H1 (cell line): ENCODE data around the gene SH3BP2. TPM values are rescaled to one million over a fixed set of nuclear protein-coding genes. Genes with fewer than 3 reads are reported as not detected.

Experiments
- CTCF ChIA-PET: fragments of 300-600 bp; sonication (Branson Sonifier 250); formaldehyde crosslinking; loops from one replicate; lab custom pipeline; 2021; ENCODE audit not compliant: partially characterized antibody; lab: Charles Lee
- POLR2A ChIA-PET: fragments of 300-600 bp; sonication (Branson Sonifier 250); formaldehyde crosslinking; loops from one replicate; lab custom pipeline; 2021; ENCODE audit warnings: inconsistent platforms; ENCODE audit not compliant: partially characterized antibody; lab: Charles Lee
- DNase-seq, 2 experiments: peaks; one replicate each; pipeline versions ENCODE4 v3.0.0 to v3.0.0-alpha.2; 2010 to 2022; ENCODE audit warnings: low spot score in 2 of 2, low read depth in 1 of 2, mixed read lengths in 1 of 2
- FAIRE-seq: peaks from 2 replicates; lab custom pipeline; 2011; peaks lifted over from hg19 to GRCh38; lab: Jason Lieb, UNC
- H2AFZ ChIP-seq: 2 replicates; pipeline ENCODE4 v1.8.1; 2012; ENCODE audit warnings: low read length, inconsistent platforms
- H2AK5ac ChIP-seq: 2 replicates; pipeline ENCODE4 v1.6.1; 2013; ENCODE audit warnings: low read depth, low read length
- H2BK120ac ChIP-seq: replicated peaks from 2 replicates; pipeline ENCODE3; 2013; ENCODE audit warnings: low read depth, low read length, inconsistent platforms
- H2BK12ac ChIP-seq: 2 replicates; pipeline ENCODE4 v1.6.1; 2013; ENCODE audit warnings: low read depth, low read length
- H2BK15ac ChIP-seq: 2 replicates; pipeline ENCODE4 v1.6.1; 2013; ENCODE audit warnings: low read length
- H2BK20ac ChIP-seq: 2 replicates; pipeline ENCODE4 v1.6.1; 2013; ENCODE audit warnings: low read length
- H2BK5ac ChIP-seq: 2 replicates; pipeline ENCODE4 v1.6.1; 2013; ENCODE audit warnings: low read depth, low read length
- H3K14ac ChIP-seq: 2 replicates; pipeline ENCODE4 v1.6.1; 2013; ENCODE audit warnings: inconsistent platforms; ENCODE audit not compliant: insufficient read length
- H3K18ac ChIP-seq: 2 replicates; pipeline ENCODE4 v1.6.1; 2013; ENCODE audit warnings: low read length; ENCODE audit errors: extremely low read depth
- H3K23ac ChIP-seq: 2 replicates; pipeline ENCODE4 v1.6.1; 2013; ENCODE audit warnings: inconsistent platforms; ENCODE audit not compliant: insufficient read length
- H3K23me2 ChIP-seq: 2 replicates; pipeline ENCODE4 v1.6.1; 2013; ENCODE audit warnings: low read depth, low read length
- H3K27ac ChIP-seq: 2 replicates; pipeline ENCODE4 v1.6.1; 2011; ENCODE audit warnings: low read depth, low read length, inconsistent platforms
- H3K27me3 ChIP-seq, 4 experiments: replicated peaks in 1 of 4; 1 replicate in 1 of 4; 2 replicates in 3 of 4; pipeline versions ENCODE4 v1.6.1 to v1.8.1; 2011 to 2013; ENCODE audit warnings: low read length in 3 of 4, mild to moderate bottlenecking in 3 of 4, inconsistent platforms in 2 of 4, mixed read lengths in 2 of 4, moderate library complexity in 1 of 4; ENCODE audit not compliant: control insufficient read depth in 3 of 4, insufficient read depth in 3 of 4; ENCODE audit errors: extremely low read depth in 1 of 4
- H3K36me3 ChIP-seq, 4 experiments: 2 replicates each; pipeline versions ENCODE4 v1.6.1 to v1.8.1; 2011 to 2013; ENCODE audit warnings: mild to moderate bottlenecking in 4 of 4, low read length in 3 of 4, moderate library complexity in 2 of 4, control low read depth in 1 of 4, inconsistent platforms in 1 of 4; ENCODE audit not compliant: insufficient read depth in 4 of 4, control insufficient read depth in 2 of 4
- H3K4ac ChIP-seq: replicated peaks from 2 replicates; pipeline ENCODE3; 2013; ENCODE audit warnings: low read length, low read depth, mixed read lengths, inconsistent platforms; ENCODE audit not compliant: insufficient read length
- H3K4me1 ChIP-seq, 4 experiments: replicated peaks in 1 of 4; 1 replicate in 1 of 4; 2 replicates in 3 of 4; pipeline versions ENCODE4 v1.6.1 to v1.8.1; 2011 to 2013; ENCODE audit warnings: low read length in 3 of 4, inconsistent platforms in 2 of 4, mixed read lengths in 1 of 4; ENCODE audit not compliant: insufficient read depth in 4 of 4, control insufficient read depth in 3 of 4
- H3K4me2 ChIP-seq, 2 experiments: 2 replicates each; pipeline versions ENCODE4 v1.6.1 to v1.8.1; 2011 to 2013; ENCODE audit warnings: low read depth in 2 of 2, low read length in 2 of 2, control low read depth in 1 of 2, inconsistent platforms in 1 of 2, mild to moderate bottlenecking in 1 of 2; ENCODE audit not compliant: insufficient read depth in 1 of 2
- H3K4me3 ChIP-seq, 4 experiments: fragments of 200-600, 300-600 bp in 1 of 4; sonication (generic), shearing (Covaris generic), sonication (Bioruptor Twin) in 1 of 4; 2 replicates each; pipeline versions ENCODE4 v1.5.1 to v1.8.1; 2011 to 2016; ENCODE audit warnings: low read length in 4 of 4, low read depth in 3 of 4, control low read depth in 2 of 4, inconsistent platforms in 2 of 4, mild to moderate bottlenecking in 2 of 4, mixed read lengths in 1 of 4, moderate library complexity in 1 of 4; ENCODE audit not compliant: insufficient read depth in 2 of 4; ENCODE audit errors: extremely low read depth in 1 of 4
- H3K56ac ChIP-seq: replicated peaks from 2 replicates; pipeline ENCODE3; 2013; ENCODE audit warnings: low read depth, mild to moderate bottlenecking, mixed read lengths, low read length, inconsistent platforms; ENCODE audit not compliant: insufficient read length
- H3K79me1 ChIP-seq: 2 replicates; pipeline ENCODE4 v1.6.1; 2013; ENCODE audit warnings: low read depth, low read length, control low read depth
- H3K79me2 ChIP-seq, 2 experiments: 2 replicates each; pipeline versions ENCODE4 v1.6.1 to v1.8.1; 2012 to 2013; ENCODE audit warnings: low read length in 2 of 2, mild to moderate bottlenecking in 2 of 2, inconsistent platforms in 1 of 2; ENCODE audit not compliant: insufficient read depth in 2 of 2, control insufficient read depth in 1 of 2
- H3K9ac ChIP-seq, 4 experiments: replicated peaks in 1 of 4; 1 replicate in 1 of 4; 2 replicates in 3 of 4; pipeline versions ENCODE4 v1.6.1 to v1.8.1; 2011 to 2013; ENCODE audit warnings: low read depth in 3 of 4, low read length in 3 of 4, control low read depth in 2 of 4, mild to moderate bottlenecking in 2 of 4, moderate library complexity in 2 of 4, inconsistent platforms in 1 of 4; ENCODE audit errors: extremely low read depth in 1 of 4
- H3K9me3 ChIP-seq, 2 experiments: 2 replicates each; pipeline versions ENCODE4 v1.6.1 to v1.8.1; 2012 to 2013; ENCODE audit warnings: mild to moderate bottlenecking in 2 of 2, moderate library complexity in 2 of 2, control low read depth in 1 of 2, inconsistent platforms in 1 of 2, low read depth in 1 of 2, low read length in 1 of 2, mixed read lengths in 1 of 2; ENCODE audit not compliant: insufficient read depth in 2 of 2
- H4K20me1 ChIP-seq, 2 experiments: replicated peaks in 1 of 2; 2 replicates each; pipeline versions ENCODE3 to v1.8.1; 2011 to 2013; ENCODE audit warnings: inconsistent platforms in 2 of 2, low read length in 2 of 2, mild to moderate bottlenecking in 1 of 2; ENCODE audit not compliant: insufficient read depth in 2 of 2, control insufficient read depth in 1 of 2
- H4K5ac ChIP-seq: 2 replicates; pipeline ENCODE4 v1.6.1; 2013; ENCODE audit warnings: low read length, low read depth, mixed read lengths, inconsistent platforms; ENCODE audit not compliant: insufficient read length
- H4K8ac ChIP-seq: 2 replicates; pipeline ENCODE4 v1.8.0; 2013; ENCODE audit warnings: mild to moderate bottlenecking, moderate library complexity, low read length, inconsistent platforms; ENCODE audit not compliant: insufficient read depth; ENCODE audit errors: extremely low read depth
- H4K91ac ChIP-seq: replicated peaks from 2 replicates; pipeline ENCODE3; 2013; ENCODE audit warnings: low read length, mixed read lengths, inconsistent platforms; ENCODE audit not compliant: insufficient read length
- GABPA ChIP-seq: IDR thresholded peaks from 2 replicates; pipeline ENCODE4 v1.6.1; 2011; ENCODE audit warnings: mild to moderate bottlenecking, low read length, moderate library complexity, borderline replicate concordance; ENCODE audit not compliant: insufficient read depth
- HDAC2 ChIP-seq, 2 experiments: fragments of 300-600 bp in 1 of 2; sonication (generic) in 1 of 2; IDR thresholded peaks; 2 replicates each; pipeline ENCODE4 v1.6.1; 2011 to 2012; ENCODE audit warnings: low read depth in 2 of 2, low read length in 2 of 2, mild to moderate bottlenecking in 2 of 2, moderate library complexity in 2 of 2, borderline replicate concordance in 1 of 2, inconsistent platforms in 1 of 2
- SIRT6 ChIP-seq: IDR thresholded peaks from one replicate; pipeline ENCODE4 v1.7.1; 2012; ENCODE audit warnings: low read length, inconsistent platforms
- SUZ12 ChIP-seq: fragments of 200-600 bp; sonication (generic); IDR thresholded peaks from 2 replicates; pipeline ENCODE4 v1.6.1; 2012; ENCODE audit warnings: mild to moderate bottlenecking, inconsistent platforms, low read length, moderate library complexity, mixed read lengths
- YY1 ChIP-seq: IDR thresholded peaks from 2 replicates; pipeline ENCODE4 v1.6.1; 2011; ENCODE audit warnings: low read depth, mild to moderate bottlenecking, low read length
- WGBS, 2 experiments: shearing (Covaris generic) in 1 of 2; methylation state at CpG; one replicate each; pipeline versions ENCODE4 v1.1.6 to v1.1.7; 2013 to 2015; ENCODE audit warnings: low lambda C conversion rate in 2 of 2, mixed read lengths in 2 of 2, inconsistent platforms in 1 of 2, low coverage in 1 of 2, missing lambda C conversion rate in 1 of 2; ENCODE audit not compliant: insufficient replicate concordance in 2 of 2, insufficient coverage in 1 of 2, insufficient read length in 1 of 2; ENCODE audit errors: extremely low coverage in 1 of 2, missing lambda C conversion rate in 1 of 2; 5-methylcytosine and 5-hydroxymethylcytosine counted together
- polyA plus RNA-seq, 7 experiments: library from polyadenylated mRNA; depleted of rRNA in 3 of 7; stranded (reverse) in 5 of 7; unstranded in 2 of 7; fragments of >200 nt in 5 of 7; fragments of 200-250 nt in 2 of 7; gene quantifications; 1 replicate in 5 of 7; 2 replicates in 1 of 7; 4 replicates in 1 of 7; pipeline versions ENCODE4 v1.2.1 to v1.2.3, GENCODE V29; 2011 to 2013; ENCODE audit warnings: missing spikeins in 2 of 7, mixed read lengths in 2 of 7
- total RNA-seq: library from RNA; stranded (reverse); fragmentation: NEBNext Ultra II Directional; extraction: Animal tissue kit (Norgen Biotek cat#: 25700); gene quantifications from 2 replicates; pipeline ENCODE4 v1.2.1, GENCODE V29; 2021
- TF ChIP-seq, protein P1 (sequence below): IDR thresholded peaks from 2 replicates; pipeline ENCODE4 v1.6.1; 2012; ENCODE audit warnings: low read length, inconsistent platforms

Gene SH3BP2
- total and polyA plus RNA-seq, 2 of the 8 experiments (the other 6 are each of a cell fraction or from before 2014, with no cell fraction given) = 27.4 to 31.4 TPM

DNA sequence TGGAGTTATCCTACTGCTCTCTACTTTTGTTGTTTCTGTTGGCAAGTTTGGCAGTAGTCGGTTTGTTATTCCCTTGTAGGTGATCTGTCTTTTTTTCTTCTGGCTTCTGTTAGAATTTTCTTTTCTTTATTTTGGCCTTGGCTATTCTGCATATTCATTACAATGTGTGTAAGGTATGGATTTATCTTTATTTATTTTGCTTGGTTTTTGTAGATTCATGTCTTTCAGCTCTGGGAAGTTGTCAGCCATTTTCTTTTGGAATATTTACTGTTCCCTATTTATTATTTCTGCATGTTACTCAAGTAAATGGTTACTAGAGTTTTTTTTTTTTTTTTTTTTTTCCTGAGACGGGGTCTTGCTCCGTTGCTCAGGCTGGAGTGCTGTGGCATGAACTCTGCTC is 63.4 kb downstream of the SH3BP2 start:
- no peak overlapping the region for H3K18ac ChIP-seq
- no peak overlapping the region for H3K14ac ChIP-seq
- TF ChIP-seq SIRT6 (no peak), HDAC2 (IDR thresholded peaks at IDR 0.05; ENCODE audit: borderline replicate concordance in 1 of 2, low read depth in 2 of 2, low read length in 2 of 2) (no peak), YY1 (no peak), GABPA (no peak), SUZ12 (no peak)
- TF ChIP-seq, protein P1, sequence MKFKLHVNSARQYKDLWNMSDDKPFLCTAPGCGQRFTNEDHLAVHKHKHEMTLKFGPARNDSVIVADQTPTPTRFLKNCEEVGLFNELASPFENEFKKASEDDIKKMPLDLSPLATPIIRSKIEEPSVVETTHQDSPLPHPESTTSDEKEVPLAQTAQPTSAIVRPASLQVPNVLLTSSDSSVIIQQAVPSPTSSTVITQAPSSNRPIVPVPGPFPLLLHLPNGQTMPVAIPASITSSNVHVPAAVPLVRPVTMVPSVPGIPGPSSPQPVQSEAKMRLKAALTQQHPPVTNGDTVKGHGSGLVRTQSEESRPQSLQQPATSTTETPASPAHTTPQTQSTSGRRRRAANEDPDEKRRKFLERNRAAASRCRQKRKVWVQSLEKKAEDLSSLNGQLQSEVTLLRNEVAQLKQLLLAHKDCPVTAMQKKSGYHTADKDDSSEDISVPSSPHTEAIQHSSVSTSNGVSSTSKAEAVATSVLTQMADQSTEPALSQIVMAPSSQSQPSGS = no peak
- peaks cover 0 to 8% (median 3%) of the 10 kb centered on the region in 4 experiments; a peak in 2 of 8 replicates for H3K36me3 ChIP-seq
- CTCF ChIA-PET = interaction anchor here (1.2 kb wide), 1 partner anchor 18 kb away, joined by 3 read pairs; no protein-coding TSS in a partner anchor
- H4K8ac ChIP-seq = no peak overlapping the region
- FAIRE-seq (no peak), DNase-seq (no peak)
- H3K23me2 ChIP-seq = no peaks in the 10 kb centered on the region
- H3K9ac ChIP-seq = no peak overlapping the region
- H3K9me3 ChIP-seq = no peaks in the 10 kb centered on the region
- no peak overlapping the region for H2AK5ac ChIP-seq
- H3K4me3 ChIP-seq = no peak overlapping the region
- H3K4me1 ChIP-seq = peaks cover 0 to 6% (median under 1%) of the 10 kb centered on the region in 4 experiments; a peak in 2 of 7 replicates
- H4K20me1 ChIP-seq = peaks cover 2 to 5% of the 10 kb centered on the region in 2 experiments
- H2BK5ac ChIP-seq = no peak overlapping the region
- H2BK12ac ChIP-seq = no peak overlapping the region
- peaks cover 0 to 82% of the 10 kb centered on the region in 2 experiments; a peak in 2 of 4 replicates for H3K79me2 ChIP-seq
- H2BK15ac ChIP-seq = no peak overlapping the region
- no peak overlapping the region for H3K27ac ChIP-seq
- no peak overlapping the region for H4K5ac ChIP-seq
- no peak overlapping the region for H3K23ac ChIP-seq
- no peak overlapping the region for H2BK120ac ChIP-seq
- no peaks in the 10 kb centered on the region for H3K27me3 ChIP-seq
- H3K4ac ChIP-seq = no peak overlapping the region
- WGBS, 2 experiments = 100% methylated on average over 3 of the region's 3 CpGs; no CpG with 5 or more reads in 1 of the 2 experiments
- no peak overlapping the region for H3K4me2 ChIP-seq
- peaks cover 6% of the 10 kb centered on the region; the same call in 1 of the 2 replicates for H3K79me1 ChIP-seq
- no peak overlapping the region for H3K56ac ChIP-seq
- no peak overlapping the region for H2AFZ ChIP-seq
- no peak overlapping the region for H2BK20ac ChIP-seq
- POLR2A ChIA-PET = interaction anchor here (1.0 kb wide), 1 partner anchor 12 kb away, joined by 3 read pairs; no protein-coding TSS in a partner anchor
- no peak overlapping the region for H4K91ac ChIP-seq
